GM20431 (cell line): Measurements from ENCODE around the gene PCSK2.

Experiments
- in situ Hi-C: fragments of 300-500 bp; cut with MseI, MboI; formaldehyde crosslinking; loops from one replicate; pipeline ENCODE4 v1.15.0; 2020; ENCODE audit warnings: low sequenced_read_pairs; ENCODE audit not compliant: unreplicated experiment

PCSK2 gene

DNA sequence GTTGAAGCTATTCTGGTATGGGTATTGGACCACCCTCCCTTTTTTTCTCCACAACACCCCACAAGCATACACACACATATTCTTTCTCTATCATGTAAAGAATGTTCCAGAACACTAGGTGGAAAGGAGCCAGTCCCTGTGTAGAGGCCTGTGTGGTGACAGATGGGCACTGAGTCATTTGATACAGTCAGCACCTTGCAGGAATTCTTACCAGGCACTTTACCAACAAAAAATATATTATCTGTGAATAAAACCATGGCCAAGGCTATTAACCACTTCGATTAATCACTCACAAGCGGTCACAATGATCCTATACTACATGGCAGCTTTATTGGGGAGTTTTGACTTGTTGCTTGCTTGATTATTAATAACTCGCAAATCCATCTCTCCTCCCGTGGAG lies 154.9 kb downstream of the PCSK2 start:
- in situ Hi-C loops = no loop called here

DNA sequence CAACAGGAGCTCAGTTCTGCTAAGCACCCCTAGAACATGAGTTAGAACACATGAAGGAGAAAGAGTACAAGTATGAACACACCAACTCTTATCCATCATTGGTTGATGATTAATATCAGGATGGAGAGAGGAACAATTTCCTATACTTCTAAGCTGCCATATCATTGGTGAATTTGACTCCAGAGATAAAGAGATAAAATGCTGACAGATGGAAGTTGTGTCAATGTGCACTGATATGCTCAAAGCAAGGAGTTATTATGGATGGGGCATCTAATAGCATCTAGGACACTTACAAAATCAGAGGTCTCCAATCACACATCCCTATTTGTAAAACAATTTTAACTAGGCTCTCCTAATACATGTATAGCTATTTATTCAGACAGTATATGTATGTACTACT lies 159.0 kb downstream of the PCSK2 start:
- in situ Hi-C loops = no loop called here

DNA sequence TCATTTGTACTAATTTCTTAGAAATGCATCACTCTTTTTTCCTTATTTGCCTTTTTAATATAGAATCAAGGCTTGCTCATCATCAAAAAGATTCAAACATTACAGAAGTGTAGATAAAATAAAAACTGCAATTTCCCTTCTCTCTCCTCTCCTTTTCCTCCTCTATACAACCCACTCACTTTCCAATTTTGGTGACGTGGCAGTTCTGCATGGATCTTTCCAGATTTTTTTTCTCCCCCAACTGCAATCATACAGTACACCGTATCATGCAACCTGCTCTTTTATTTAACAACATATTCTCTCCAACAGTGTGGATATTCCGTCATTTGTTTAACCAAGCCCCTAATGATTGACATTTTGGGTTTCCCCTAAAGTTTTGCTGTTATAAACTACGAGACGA lies 163.8 kb downstream of the PCSK2 start:
- in situ Hi-C loops = no loop called here

DNA sequence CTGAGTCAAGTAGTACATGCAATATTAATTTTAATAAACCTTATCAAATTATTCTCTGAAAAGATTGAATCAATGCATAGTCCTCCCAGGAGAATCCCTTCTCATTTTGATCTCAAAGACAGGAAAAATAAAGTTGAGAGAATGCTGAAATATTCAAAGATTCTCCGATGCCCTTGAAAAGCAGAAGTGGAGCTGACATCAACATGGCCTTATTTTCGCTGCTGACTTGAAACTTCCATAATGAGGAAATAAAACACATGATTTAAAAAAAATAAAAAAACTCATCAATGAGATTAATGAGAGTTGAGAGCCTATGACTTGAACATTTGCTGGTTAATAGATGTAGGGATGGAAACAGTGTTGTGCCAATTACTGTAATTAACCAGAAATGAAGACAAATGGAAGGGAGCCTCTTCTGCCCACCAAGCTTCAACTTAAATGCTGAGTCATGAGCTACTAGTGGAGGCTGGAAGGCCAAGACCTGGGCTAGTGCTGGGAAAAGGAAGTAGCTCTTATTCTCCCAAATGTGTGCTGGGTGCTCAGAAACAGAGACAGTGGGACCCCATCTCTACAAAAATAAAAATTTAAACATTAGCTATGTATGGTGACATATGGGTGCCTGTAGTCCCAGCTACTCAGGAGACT lies 164.4 kb downstream of the PCSK2 start:
- in situ Hi-C loops = no loop called here

DNA sequence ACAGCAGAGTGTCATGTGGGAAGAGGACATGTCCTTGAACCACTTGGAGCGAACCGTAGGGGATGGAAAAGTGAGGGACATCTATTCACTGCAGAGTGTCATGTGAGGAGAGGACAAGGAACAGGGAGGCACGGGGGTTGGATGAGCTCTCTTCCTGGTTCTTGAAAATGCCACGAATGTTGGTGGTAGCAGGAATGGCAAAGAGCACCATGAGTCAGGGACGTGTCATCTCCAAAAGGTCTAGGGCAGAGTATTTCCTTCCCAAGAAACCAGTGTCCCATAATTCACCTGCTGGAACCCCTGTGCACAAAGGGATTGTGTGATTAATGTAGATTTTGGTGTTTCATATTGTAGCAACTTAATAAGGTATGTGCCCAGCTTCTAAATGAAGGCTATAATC lies 167.6 kb downstream of the PCSK2 start:
- in situ Hi-C loops = no loop called here

DNA sequence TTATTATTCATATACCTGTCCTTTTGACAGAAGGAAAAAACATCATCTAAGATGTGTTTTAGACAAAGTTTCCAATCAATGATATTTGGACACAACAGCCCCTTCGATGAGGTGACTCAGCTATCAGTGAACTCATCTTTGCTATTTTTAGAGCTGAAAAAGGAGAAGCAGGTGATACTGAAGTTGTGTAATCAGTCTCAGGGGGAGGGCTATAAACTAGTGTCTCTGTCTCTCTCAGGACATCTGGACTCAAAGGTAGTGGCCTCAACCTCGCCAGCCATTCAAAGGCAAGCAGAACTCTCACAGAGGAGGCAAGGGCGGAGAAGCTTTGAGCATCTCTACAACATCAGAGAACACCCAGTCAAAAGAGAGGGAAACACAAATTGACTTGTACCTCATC lies 168.9 kb downstream of the PCSK2 start:
- in situ Hi-C loops = no loop called here

DNA sequence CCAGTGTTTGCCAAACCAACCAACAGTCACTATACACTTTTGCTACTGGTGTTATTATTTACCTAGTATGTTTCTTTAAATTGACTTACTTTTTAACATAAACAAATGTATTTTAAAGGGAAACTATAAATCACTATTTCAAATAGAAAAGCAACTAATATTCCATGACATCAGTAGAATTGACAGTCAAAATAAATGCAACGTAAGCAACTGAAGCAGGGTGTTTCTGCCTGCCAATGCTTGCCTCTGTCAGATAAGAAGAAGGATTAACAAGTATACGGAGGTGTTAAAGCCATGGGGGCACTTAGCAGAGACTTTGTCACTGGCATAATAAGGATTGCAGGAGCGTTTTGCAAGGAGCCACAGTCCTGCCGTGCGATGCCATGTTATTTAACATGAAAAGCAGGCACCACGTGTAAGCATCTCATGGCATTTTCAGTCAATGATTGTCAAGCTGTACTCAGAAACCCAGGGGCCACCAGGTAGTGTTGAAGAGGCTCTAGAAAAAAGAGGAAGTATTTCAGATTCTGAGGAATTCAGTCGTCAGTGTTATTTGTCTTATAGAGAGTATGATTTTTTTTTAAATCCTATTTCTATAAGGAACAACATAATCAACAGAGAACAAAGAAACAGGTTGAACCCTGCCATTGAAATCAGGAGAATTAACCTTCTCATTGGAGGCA lies 172.6 kb downstream of the PCSK2 start:
- in situ Hi-C loops = no loop called here

DNA sequence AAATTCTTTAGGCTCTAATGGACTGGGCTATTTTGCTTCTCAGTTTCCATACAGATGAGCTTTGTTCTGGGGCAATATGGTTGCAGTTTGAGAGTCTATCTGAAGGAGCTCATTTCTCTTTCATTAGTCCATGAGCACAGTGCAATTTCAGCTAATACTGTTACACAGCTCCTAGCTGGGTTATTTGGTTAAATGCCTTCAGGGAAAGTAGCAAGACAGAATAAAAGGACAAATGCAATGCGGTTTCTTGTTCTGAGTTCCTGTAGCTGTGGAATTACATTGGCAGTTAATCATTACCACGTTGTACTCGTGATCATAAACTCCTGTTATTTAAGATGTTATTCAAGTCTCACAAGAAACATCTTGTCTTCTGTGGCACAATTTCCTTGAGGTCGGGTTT lies 176.6 kb downstream of the PCSK2 start:
- in situ Hi-C loops = no loop called here

DNA sequence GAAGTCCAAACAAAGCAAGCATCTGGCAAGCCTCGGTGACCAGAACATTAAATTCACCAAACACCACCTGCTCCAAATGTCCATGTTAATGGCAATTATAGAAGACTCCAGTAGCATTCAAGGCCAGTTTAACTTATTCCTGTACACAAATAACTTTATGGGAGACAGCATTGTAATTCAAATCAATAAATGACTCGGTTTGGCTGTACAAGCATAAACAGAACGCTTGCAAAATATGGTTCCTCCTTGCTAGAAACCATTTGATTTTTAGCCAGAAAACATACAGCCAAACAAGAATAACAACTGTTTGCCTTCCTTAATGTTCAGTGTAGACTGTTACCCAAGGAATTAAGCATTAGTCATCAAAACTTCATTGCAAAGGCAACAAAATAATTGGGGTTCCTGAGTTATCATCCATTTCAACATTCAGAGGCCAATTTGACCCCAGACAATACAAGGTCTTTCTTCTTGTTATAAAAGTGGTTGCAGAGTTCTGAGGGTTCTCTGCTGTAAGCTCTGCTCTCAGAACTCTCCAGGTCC lies 179.3 kb downstream of the PCSK2 start:
- in situ Hi-C loops = no loop called here

DNA sequence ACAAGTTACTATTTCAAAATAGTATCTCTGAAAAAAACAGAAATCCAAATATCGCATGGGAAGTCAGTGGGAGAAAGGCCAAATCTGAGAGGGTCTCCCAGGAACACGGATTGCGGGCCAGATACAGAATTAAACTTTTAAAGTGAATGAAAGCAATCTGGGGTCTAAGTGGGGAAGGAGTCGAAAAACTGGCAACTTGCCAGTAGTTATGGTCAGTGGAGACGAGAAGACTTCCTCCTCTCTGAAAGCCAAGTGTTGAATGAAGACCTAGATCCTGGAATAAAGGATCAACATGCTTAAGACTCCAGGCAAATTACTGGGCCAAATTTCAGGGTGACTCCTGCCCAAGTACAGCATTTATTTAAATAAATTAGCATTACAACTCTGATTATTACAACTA lies 180.7 kb downstream of the PCSK2 start:
- in situ Hi-C loops = no loop called here

DNA sequence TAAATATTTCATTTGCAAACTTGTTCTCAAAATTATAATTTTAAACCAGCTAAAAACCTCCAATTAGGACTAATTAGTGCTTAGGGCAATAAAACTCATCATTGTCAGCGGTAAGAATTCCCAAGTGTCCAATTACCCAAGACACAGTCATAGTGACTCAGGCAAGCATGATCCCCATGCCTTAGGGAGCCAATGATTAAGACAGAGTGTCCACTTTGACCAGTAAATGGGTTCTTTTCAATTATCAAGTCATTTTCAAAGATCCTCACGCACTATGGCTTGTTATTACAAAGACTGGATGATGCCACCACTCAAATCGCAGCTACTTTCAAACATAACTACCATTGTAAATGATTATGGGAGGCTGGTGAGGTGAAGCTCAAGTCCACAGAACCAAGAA lies 190.4 kb downstream of the PCSK2 start:
- in situ Hi-C loops = no loop called here

DNA sequence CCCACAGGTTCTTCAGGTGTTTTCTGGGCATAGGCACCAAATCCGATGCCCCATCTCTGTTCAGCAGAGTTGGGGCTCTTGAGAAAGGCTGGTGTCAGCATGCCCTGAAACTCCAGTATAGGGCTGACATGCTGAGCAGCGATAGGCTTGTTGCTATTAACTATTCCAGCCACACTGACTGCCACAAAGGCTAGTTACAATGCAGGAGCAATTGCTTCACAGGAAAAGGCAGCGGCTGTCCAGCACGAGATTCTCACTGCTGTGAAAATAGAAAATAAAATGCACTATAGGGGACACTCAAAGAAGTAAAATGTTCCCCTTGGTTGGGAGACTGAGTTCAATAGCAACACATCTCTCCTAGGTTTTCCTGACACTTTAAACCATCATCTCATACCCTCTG lies 191.9 kb downstream of the PCSK2 start:
- in situ Hi-C loops = no loop called here

DNA sequence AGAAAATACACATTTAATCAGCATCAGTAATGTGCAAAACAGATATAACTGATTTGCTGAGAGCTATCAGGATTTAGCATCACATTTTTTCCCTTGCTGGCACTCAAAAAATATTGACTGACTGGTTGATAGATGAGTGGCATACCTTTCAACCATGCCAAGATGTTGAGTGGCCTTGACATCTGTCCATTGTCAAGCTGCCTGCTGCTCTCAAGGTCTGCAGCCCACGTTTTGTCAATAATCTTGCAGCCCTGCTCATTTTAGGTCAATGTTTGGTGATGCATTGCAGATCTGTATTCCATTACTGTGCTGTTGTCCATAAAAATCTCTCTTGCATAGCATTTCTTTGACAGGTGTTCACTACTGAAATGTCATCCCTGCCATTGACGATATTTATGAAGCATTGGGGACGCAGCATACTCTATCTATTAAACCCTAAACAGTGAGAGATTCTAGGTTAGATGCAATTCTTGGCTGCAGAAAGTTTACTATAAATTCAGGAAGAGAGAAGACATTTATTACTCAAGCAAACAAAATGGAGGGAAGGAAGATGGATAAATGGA lies 192.7 kb downstream of the PCSK2 start:
- in situ Hi-C loops = no loop called here

DNA sequence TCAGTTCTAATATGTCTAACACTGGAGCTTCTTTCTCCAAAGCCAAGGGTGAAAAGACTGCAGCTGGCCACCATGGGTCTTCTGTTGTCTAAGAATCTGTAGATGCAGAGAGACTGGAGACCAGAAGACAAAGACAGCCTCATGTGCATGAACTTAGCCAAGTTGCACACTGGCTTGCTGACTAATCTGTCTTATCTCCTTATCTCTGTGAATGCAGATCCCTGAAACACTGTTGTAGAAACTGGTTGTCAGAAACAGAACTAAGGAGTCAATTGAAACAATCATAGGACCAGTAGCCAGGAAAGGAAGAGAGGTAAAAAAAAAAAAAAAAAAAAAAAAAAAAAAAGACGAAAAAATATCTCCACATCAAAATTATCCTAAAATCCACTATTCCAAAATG lies 194.7 kb downstream of the PCSK2 start:
- in situ Hi-C loops = no loop called here

DNA sequence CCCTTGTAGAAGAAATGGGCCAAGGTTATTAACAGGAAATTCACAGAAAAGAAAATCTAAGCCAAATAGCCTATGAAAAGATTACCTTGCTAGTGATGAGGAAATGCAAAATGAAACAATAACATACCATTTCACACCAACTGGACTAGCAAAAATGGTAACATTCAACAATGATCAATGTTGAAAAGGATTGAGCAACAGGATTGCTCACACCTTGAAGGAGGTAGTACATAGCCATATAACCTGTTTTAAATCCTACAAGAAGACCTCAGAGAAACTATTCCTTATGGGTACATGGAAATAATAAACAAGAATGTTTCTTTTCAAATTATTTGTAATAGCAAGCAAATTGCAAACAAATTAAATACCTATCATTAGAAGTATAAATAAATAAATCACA lies 196.9 kb downstream of the PCSK2 start:
- in situ Hi-C loops = no loop called here

DNA sequence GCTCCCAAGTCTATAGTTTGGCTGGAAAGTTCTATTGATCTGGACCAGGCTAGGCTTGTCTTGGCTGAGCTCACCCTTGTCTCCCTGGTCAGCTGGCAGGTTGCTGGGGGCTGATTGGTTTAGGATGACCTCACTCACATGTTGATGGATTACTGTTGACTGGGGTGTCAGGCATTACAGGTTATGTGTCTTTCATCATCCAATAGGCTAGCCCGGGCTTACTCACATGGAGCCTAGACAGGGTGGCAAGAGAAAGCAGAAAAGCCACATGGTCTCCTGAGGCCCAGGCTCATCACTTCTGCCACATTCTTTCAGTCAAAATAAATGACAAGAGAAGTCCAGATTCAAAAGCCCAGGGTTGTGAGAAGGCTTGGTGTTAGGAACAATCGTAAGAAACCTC lies 200.8 kb downstream of the PCSK2 start:
- in situ Hi-C loops = no loop called here

DNA sequence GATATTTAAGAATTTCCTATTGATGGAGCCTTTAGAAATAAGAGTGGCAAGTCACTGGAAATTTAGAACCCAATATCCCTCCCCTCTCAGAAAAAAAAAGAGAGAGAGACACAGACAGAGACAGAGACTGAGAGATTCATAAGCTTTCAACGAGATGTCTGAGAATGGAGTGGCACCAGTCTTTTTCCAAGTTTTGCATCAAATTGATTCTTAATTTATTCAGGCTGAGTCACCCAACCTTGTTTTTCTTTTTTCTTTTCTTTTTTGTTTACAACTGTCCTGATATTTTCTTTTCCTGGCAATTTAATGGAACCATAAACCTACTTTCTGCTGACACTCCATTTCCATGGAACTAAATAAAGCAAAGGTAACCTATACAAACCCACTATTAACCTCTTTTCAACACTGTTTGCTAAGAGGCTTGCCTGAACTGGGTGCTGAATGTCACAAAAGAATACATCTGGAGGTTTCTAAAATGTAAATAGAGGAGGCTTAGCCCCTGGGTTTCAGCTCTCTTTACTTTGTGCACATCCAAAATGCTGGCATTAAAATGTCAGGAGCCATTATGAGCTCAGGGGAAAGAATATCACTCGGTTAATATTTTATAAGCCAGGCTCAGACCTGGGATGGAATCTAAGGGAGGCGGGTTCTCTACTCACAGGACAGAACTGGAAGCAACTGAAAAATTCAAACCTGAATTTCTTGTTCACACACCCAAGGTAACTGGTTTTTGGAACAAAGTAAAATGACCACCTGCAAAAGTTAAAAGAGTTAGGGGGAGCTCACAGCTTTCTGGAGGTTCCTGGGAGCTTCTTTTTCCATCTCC lies 203.5 kb downstream of the PCSK2 start:
- in situ Hi-C loops = loop anchor here (10.0 kb wide), 1 partner anchor 626 kb away; no protein-coding TSS in a partner anchor

DNA sequence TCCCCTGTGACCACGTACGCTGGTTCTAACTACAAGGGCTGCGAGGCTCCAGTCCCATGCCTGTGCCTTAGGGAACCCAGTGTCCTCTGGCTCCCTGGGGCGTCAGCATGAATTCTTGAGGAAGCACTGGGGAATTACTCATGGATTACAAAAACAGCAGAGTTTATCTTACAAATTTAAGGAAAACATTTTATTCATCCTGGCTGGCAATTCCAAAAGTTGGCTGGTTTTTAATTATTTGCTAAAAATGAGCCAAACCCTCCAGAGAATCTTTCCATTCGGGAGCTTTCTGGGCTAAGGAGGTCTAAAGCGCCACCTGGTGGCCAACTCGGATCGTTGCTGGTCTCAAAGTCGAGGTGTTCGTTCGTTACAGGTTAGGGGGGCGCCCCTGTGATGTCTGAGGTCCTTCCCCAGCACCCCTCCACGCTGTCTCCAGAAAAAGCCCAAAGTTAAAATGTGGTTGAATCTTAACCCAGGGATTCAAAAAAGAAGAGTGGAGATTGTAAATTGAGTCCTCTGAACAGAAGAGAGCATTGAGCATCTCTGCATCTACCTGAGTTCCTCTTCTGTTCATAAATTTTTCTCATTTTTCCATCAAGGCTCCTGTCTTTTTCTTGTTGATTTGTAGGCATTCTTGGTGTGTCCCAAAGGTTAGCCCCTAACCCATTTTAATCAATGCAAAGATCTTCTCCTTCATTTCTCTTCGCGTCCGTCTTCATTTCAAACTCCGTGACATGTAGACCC lies 205.0 kb downstream of the PCSK2 start:
- in situ Hi-C loops = loop anchor here (10.0 kb wide), 1 partner anchor 627 kb away; no protein-coding TSS in a partner anchor

DNA sequence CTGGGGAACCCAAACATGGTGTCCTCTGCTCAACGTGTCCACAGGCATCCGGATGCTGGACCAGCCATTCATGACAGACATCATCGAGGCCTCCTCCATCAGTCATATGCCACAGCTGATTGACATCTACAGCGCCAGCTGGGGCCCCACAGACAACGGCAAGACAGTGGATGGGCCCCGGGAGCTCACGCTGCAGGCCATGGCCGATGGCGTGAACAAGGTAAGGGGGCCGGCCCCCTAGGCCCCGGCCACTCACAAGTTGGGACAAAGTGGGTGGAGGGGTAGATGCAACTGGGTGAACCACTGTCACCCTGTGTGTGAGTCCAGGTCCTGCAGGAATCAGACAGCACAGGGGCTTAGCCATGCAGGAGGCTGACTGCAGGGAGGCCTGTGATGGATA lies 209.8 kb downstream of the PCSK2 start:
- in situ Hi-C loops = loop anchor here (10.0 kb wide), 1 partner anchor 632 kb away; no protein-coding TSS in a partner anchor

DNA sequence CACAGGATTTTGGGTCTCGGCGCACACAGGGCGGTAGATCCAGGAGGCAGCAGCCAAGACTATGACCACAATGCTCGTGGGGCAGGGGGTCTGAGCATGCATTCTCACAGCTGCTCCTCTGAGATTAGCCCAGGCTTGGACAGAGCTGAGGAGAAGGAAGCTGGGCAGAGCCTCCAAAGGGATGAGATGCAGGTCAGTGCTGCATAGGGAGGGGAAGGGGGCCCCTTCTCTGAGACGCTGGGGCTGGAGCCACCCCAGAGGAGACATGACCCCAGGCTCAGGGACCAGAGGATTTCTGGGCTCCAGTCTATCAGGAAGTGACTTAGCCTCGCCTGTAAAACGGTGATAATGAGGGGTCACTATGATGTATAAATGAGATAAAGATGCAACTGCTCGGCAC lies 210.4 kb downstream of the PCSK2 start:
- in situ Hi-C loops = loop anchor here (10.0 kb wide), 1 partner anchor 632 kb away; no protein-coding TSS in a partner anchor
